Mesodermal cell (in vitro differentiated cells): Measurements from ENCODE around the gene SCPEP1.

ENCODE experiments used
- H3K27ac ChIP-seq: 2 replicates; pipeline ENCODE4 v1.7.0; 2013; ENCODE audit warnings: mild to moderate bottlenecking, low read depth, low read length, moderate library complexity; ENCODE audit not compliant: severe bottlenecking
- H3K36me3 ChIP-seq: 2 replicates; pipeline ENCODE4 v1.7.1; 2013; ENCODE audit warnings: mild to moderate bottlenecking, low read length, moderate library complexity; ENCODE audit not compliant: control insufficient read depth, insufficient read depth
- H3K4me1 ChIP-seq: one replicate; pipeline ENCODE4 v1.7.1; 2013; ENCODE audit warnings: mild to moderate bottlenecking, low read length; ENCODE audit not compliant: insufficient read depth, control insufficient read depth, poor library complexity, severe bottlenecking
- H3K4me3 ChIP-seq: 2 replicates; pipeline ENCODE4 v1.7.0; 2013; ENCODE audit warnings: low read length, control low read depth, mild to moderate bottlenecking; ENCODE audit not compliant: insufficient read depth, poor library complexity, severe bottlenecking; ENCODE audit errors: extremely low read depth
- H3K9me3 ChIP-seq: 2 replicates; pipeline ENCODE4 v1.7.1; 2013; ENCODE audit warnings: mild to moderate bottlenecking, low read length, moderate library complexity; ENCODE audit not compliant: control insufficient read depth
- WGBS, 2 experiments: methylation state at CpG; one replicate each; pipeline ENCODE4 v1.1.5; 2013; ENCODE audit warnings: missing lambda C conversion rate in 2 of 2; ENCODE audit not compliant: insufficient coverage in 2 of 2; 5-methylcytosine and 5-hydroxymethylcytosine counted together

Gene SCPEP1

GRCh38 chr17:57002904-57003303 is 25.0 kb downstream of the SCPEP1 start:
- Histone ChIP-seq H3K27ac (no peak overlapping the region), H3K4me1 (no peaks in the 10 kb centered on the region), H3K9me3 (no peaks in the 10 kb centered on the region), H3K4me3 (no peak overlapping the region), H3K36me3 (peaks cover 15% of the 10 kb centered on the region)
- WGBS, 2 experiments = 94 to 100% methylated on average over 4 to 5 of the region's 5 CpGs

GRCh38 chr17:57004944-57005579 is 27.1 kb downstream of the SCPEP1 start:
- H3K9me3 ChIP-seq = no peaks in the 10 kb centered on the region
- H3K36me3 ChIP-seq = peaks cover 15% of the 10 kb centered on the region
- 81 to 88% methylated on average over 5 to 6 of the region's 8 CpGs for WGBS, 2 experiments
- H3K4me1 ChIP-seq = no peaks in the 10 kb centered on the region
- H3K27ac ChIP-seq = no peak overlapping the region
- no peak overlapping the region for H3K4me3 ChIP-seq

GRCh38 chr17:57006040-57006439 is 28.1 kb downstream of the SCPEP1 start:
- H3K4me1 ChIP-seq = no peaks in the 10 kb centered on the region
- 89% methylated on average over 2 of the region's 2 CpGs; no CpG with 5 or more reads in 1 of the 2 experiments for WGBS, 2 experiments
- no peaks in the 10 kb centered on the region for H3K9me3 ChIP-seq
- peaks cover 15% of the 10 kb centered on the region for H3K36me3 ChIP-seq
- H3K27ac ChIP-seq = no peak overlapping the region
- no peak overlapping the region for H3K4me3 ChIP-seq

- Histone ChIP-seq H3K27ac (no peak overlapping the region), H3K36me3 (peaks cover 3% of the 10 kb centered on the region), H3K9me3 (no peaks in the 10 kb centered on the region), H3K4me1 (no peaks in the 10 kb centered on the region), H3K4me3 (no peak overlapping the region)
- 95 to 96% methylated on average over 1 to 2 of the region's 2 CpGs for WGBS, 2 experiments
Measured at GRCh38 chr17:57008958-57009357, 31.0 kb downstream of the SCPEP1 start.

- 32 to 41% methylated on average over 5 of the region's 7 CpGs for WGBS, 2 experiments
- H3K36me3 ChIP-seq = peaks cover 3% of the 10 kb centered on the region
- H3K27ac ChIP-seq = no peak overlapping the region
- no peak overlapping the region for H3K4me3 ChIP-seq
- H3K4me1 ChIP-seq = no peaks in the 10 kb centered on the region
- H3K9me3 ChIP-seq = peaks cover under 1% of the 10 kb centered on the region
Measured at GRCh38 chr17:57009737-57010445, 32.0 kb downstream of the SCPEP1 start.

DNA sequence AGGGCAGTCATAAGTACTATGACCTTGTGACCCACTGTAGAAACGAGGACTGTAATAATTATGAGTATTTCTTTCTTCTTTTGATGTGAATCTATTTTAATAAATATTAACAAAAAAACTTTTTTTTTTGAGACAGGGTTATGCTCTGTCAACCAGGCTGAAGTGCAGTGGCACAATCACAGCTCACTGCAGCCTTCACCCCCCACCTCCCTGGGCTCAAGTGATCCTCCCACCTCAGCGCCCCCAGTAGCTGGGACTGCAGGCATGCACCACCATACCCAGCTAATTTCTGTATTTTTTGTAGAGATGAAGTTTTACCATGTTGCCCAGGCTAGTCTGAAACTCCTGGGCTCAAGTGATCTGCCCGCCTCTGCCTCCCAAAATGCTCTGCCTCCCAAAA is 32.6 kb downstream of the SCPEP1 start:
- Histone ChIP-seq H3K9me3 (peaks cover 3% of the 10 kb centered on the region), H3K4me3 (no peak overlapping the region), H3K4me1 (no peaks in the 10 kb centered on the region), H3K36me3 (peaks cover 3% of the 10 kb centered on the region), H3K27ac (no peak overlapping the region)
- 100% methylated on average over 1 of the region's 3 CpGs; no CpG with 5 or more reads in 1 of the 2 experiments for WGBS, 2 experiments

GRCh38 chr17:57011491-57012015 is 33.6 kb downstream of the SCPEP1 start:
- peaks cover 3% of the 10 kb centered on the region for H3K9me3 ChIP-seq
- H3K36me3 ChIP-seq = no peaks in the 10 kb centered on the region
- H3K4me1 ChIP-seq = no peaks in the 10 kb centered on the region
- 84 to 88% methylated on average over 7 of the region's 7 CpGs for WGBS, 2 experiments
- no peak overlapping the region for H3K27ac ChIP-seq
- H3K4me3 ChIP-seq = no peak overlapping the region

DNA sequence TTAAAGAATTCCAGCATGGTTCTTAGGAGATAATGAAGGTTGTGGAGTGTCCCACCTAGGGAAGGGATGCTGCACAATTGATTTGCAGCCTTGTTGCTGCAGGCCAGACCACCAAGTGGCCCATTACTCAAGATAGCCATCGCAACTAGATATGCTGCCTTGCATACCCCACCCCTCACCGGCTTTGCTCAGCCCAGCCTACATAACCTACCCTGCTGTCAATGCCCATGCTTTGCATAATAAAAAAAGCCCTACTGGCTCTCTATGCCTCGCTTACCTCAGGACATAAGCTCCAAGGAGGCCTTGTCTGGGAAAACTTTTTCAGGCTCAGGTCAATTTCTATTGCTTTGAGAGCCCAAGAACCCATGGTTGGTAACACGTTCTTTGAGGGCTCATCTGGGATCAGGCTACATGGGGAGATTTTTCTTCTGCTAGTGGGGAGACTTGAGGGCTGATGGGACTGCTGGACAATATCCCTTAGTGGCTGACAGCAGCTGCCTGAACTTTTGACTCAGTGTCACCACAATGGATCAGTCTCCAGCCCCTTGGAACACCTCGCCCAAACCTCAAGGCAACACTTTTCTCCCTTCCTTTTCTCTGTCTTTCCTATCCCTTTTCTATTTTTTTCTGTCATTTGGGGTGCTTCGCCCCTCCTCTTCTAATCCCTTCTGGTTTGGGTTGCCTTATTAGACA is 38.3 kb downstream of the SCPEP1 start:
- no peaks in the 10 kb centered on the region for H3K36me3 ChIP-seq
- 67 to 82% methylated on average over 4 to 6 of the region's 6 CpGs for WGBS, 2 experiments
- peaks cover 3% of the 10 kb centered on the region for H3K9me3 ChIP-seq
- H3K4me3 ChIP-seq = no peak overlapping the region
- H3K4me1 ChIP-seq = no peaks in the 10 kb centered on the region
- no peak overlapping the region for H3K27ac ChIP-seq

- Histone ChIP-seq H3K27ac (no peak overlapping the region), H3K4me1 (no peaks in the 10 kb centered on the region), H3K9me3 (peaks cover 3% of the 10 kb centered on the region), H3K4me3 (no peak overlapping the region), H3K36me3 (no peaks in the 10 kb centered on the region)
- 56 to 67% methylated on average over 3 of the region's 3 CpGs for WGBS, 2 experiments
Measured at GRCh38 chr17:57016764-57017116, 38.8 kb downstream of the SCPEP1 start.

- no peaks in the 10 kb centered on the region for H3K36me3 ChIP-seq
- no peaks in the 10 kb centered on the region for H3K4me1 ChIP-seq
- WGBS, 2 experiments = 77 to 85% methylated on average over 3 to 4 of the region's 4 CpGs
- H3K9me3 ChIP-seq = peaks cover 3% of the 10 kb centered on the region
- H3K4me3 ChIP-seq = no peak overlapping the region
- no peak overlapping the region for H3K27ac ChIP-seq
Measured at GRCh38 chr17:57017625-57018024, 39.7 kb downstream of the SCPEP1 start.
